GM21737 (cell line): Measurements from ENCODE around the gene MMP17.
A peak's percentile ranks its signal among the peaks of the same experiment; 100 is the strongest.

Source experiments
- ATAC-seq: cut with Tn5 transposase; IDR thresholded peaks from one replicate; pipeline ENCODE4 v1.9.1; 2021; ENCODE audit warnings: mild to moderate bottlenecking, moderate library complexity; ENCODE audit not compliant: unreplicated experiment

MMP17 gene

GRCh38 chr12:131827961-131828534 is at the start of gene MMP17:
Gene MMP17, plus strand, starts transcription at chr12:131828393. Its CDS starts 102 bp downstream, at chr12:131828495.
- ATAC-seq = peak; percentile 44

GRCh38 chr12:131779027-131779426 is 49.2 kb upstream of the MMP17 start:
- no peak for ATAC-seq

- no peak for ATAC-seq
These were observed 46.1 kb upstream of the MMP17 start for GRCh38 chr12:131782061-131782460.

GRCh38 chr12:131783915-131784541 is 44.2 kb upstream of the MMP17 start:
- ATAC-seq = peak; percentile 60

GRCh38 chr12:131784909-131785762 is 43.1 kb upstream of the MMP17 start:
- no peak for ATAC-seq

GRCh38 chr12:131785763-131786330 is 42.3 kb upstream of the MMP17 start:
- no peak for ATAC-seq

- no peak for ATAC-seq
These were observed 41.9 kb upstream of the MMP17 start for GRCh38 chr12:131786331-131786730.

- ATAC-seq = no peak
These were observed 41.0 kb upstream of the MMP17 start for GRCh38 chr12:131787143-131787660.

GRCh38 chr12:131788070-131788469 is 40.1 kb upstream of the MMP17 start:
- no peak for ATAC-seq

- no peak for ATAC-seq
These were observed 38.6 kb upstream of the MMP17 start for GRCh38 chr12:131789638-131790037.

GRCh38 chr12:131793243-131794022 is 34.8 kb upstream of the MMP17 start:
- ATAC-seq = no peak

GRCh38 chr12:131794061-131794460 is 34.1 kb upstream of the MMP17 start:
- ATAC-seq = no peak

GRCh38 chr12:131794573-131794972 is 33.6 kb upstream of the MMP17 start:
- ATAC-seq = no peak

- ATAC-seq = no peak
These were observed 33.1 kb upstream of the MMP17 start for GRCh38 chr12:131795064-131795463.

GRCh38 chr12:131795690-131796410 is 32.3 kb upstream of the MMP17 start:
- no peak for ATAC-seq

GRCh38 chr12:131796411-131796736 is 31.8 kb upstream of the MMP17 start:
- no peak for ATAC-seq

GRCh38 chr12:131796754-131797587 is 31.2 kb upstream of the MMP17 start:
- ATAC-seq = no peak

- no peak for ATAC-seq
These were observed 30.6 kb upstream of the MMP17 start for GRCh38 chr12:131797588-131797934.

GRCh38 chr12:131799195-131799594 is 29.0 kb upstream of the MMP17 start:
- no peak for ATAC-seq
